Thymus (tissue), 11 donors: Measurements from ENCODE around the gene EPHA4. TPM values are rescaled to one million over a fixed set of nuclear protein-coding genes. Genes with fewer than 3 reads are reported as not detected.

Experiments
- DNase-seq, 9 donors: peaks; one replicate each; pipeline ENCODE4 v3.0.0-alpha.2; 2013; ENCODE audit warnings: low spot score in 9 of 9, low read depth in 6 of 9, missing footprints in 1 of 9
- H3K27ac ChIP-seq, 2 donors: one replicate each; pipeline ENCODE4 v1.5.1; 2013; ENCODE audit warnings: control low read depth in 1 of 2, low read depth in 1 of 2, low read length in 1 of 2, mild to moderate bottlenecking in 1 of 2, moderate library complexity in 1 of 2
- H3K27me3 ChIP-seq, 2 donors: one replicate each; pipeline ENCODE4 v1.5.1; 2013; ENCODE audit warnings: low read length in 1 of 2; ENCODE audit not compliant: control insufficient read depth in 2 of 2, insufficient read depth in 1 of 2
- H3K36me3 ChIP-seq, 2 donors: one replicate each; pipeline ENCODE4 v1.5.1; 2013; ENCODE audit warnings: low read length in 1 of 2, mild to moderate bottlenecking in 1 of 2, moderate library complexity in 1 of 2; ENCODE audit not compliant: control insufficient read depth in 2 of 2, insufficient read depth in 2 of 2
- H3K4me1 ChIP-seq, 2 donors: one replicate each; pipeline ENCODE4 v1.5.1; 2013; ENCODE audit warnings: low read length in 2 of 2; ENCODE audit not compliant: control insufficient read depth in 2 of 2, insufficient read depth in 2 of 2
- H3K4me3 ChIP-seq, 2 donors: one replicate each; pipeline ENCODE4 v1.5.1; 2013; ENCODE audit warnings: low read length in 2 of 2, control low read depth in 1 of 2, mild to moderate bottlenecking in 1 of 2
- H3K9me3 ChIP-seq, 2 donors: one replicate each; pipeline ENCODE4 v1.5.1; 2013; ENCODE audit warnings: low read length in 1 of 2, mild to moderate bottlenecking in 1 of 2; ENCODE audit not compliant: control insufficient read depth in 2 of 2, insufficient read depth in 1 of 2
- WGBS: extraction: QIAGEN DNeasy Blood & Tissue Kit; methylation state at CpG from one replicate; pipeline ENCODE4 v1.1.7; 2013; 5-methylcytosine and 5-hydroxymethylcytosine counted together
- polyA plus RNA-seq: library from polyadenylated mRNA; stranded (reverse); fragments of 200-250 nt; gene quantifications from one replicate; pipeline ENCODE4 v1.2.3, GENCODE V29; 2013
- total RNA-seq: library from RNA; stranded (reverse); fragments of 120-200 nt; gene quantifications from one replicate; pipeline ENCODE4 v1.2.4, GENCODE V29; 2013
- donor health status: healthy.

EPHA4 gene
- total and polyA plus RNA-seq, 2 donors: 7.8 to 9.0 TPM

DNA sequence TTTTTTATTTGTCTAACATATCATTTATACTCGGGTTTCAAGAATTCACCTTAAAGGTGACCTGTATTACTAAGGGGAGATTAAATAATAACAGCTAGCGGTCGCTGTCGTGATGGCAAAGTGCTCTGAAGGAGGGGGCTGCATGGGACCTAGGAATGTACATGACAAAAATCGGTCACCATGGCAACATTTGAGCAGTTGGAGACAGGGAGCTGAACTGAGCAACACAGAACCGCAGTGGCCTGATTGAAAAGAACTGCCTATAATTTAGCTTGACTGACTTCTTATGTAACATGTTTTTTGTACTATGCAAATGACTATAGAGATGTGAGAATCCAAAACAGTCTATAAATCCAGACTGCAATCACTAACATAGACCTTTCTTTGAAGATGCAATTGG, 34.3 kb upstream of the EPHA4 start:
- Histone ChIP-seq H3K27me3 (no peaks in the 10 kb centered on the region), H3K36me3 (no peaks in the 10 kb centered on the region), H3K4me1 (no peaks in the 10 kb centered on the region), H3K4me3 (no peak overlapping the region), H3K9me3 (no peaks in the 10 kb centered on the region), H3K27ac (no peak overlapping the region)
- no peak for DNase-seq
- WGBS: 91% methylated on average over 6 of the region's 6 CpGs

DNA sequence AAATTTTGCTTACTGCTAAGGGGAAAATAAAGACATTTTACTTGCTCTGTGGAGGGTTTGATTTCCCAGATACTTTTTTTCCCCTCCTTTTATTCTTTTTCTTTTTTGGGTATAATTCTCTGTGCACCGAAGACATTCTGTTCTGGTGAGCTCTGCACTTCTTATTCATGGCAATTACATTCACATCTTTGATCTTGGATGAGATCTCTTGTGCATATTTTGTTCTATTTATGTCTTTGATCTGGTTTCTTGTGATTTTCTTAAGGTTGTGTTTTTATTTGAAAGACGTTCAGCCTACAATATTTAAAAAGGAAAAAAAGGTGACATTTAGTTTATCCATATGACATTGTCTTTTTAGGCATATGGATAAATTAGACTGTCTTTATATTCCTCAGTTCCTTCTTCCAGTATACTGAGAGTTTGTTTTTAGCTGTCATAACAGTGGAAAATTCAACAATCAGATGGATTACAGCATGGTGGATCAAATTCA, 33.7 kb upstream of the EPHA4 start:
- Histone ChIP-seq H3K9me3 (no peaks in the 10 kb centered on the region), H3K4me3 (no peak overlapping the region), H3K27ac (no peak overlapping the region), H3K27me3 (no peaks in the 10 kb centered on the region), H3K4me1 (no peaks in the 10 kb centered on the region), H3K36me3 (no peaks in the 10 kb centered on the region)
- DNase-seq: no peak
- WGBS: 71% methylated on average over 2 of the region's 2 CpGs

DNA sequence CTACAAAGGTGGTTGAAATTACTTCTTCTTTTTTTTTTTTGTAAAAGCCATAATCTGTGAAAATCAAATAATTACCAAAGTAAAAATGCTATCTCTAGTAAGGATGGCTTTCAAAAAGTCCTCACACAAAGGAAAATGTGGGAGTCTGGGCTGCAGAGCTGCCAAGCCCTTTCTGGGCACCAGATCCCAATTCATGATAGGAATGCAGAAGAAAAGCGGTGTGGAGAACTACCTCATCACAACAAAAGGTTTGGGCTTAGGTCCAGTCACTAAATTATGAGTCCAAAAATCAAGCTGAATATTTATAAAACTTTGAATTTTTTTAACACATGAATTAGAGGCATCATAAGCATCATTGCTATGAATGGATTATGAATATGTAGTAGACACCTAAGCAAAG, 30.8 kb upstream of the EPHA4 start:
- Histone ChIP-seq H3K27me3 (no peaks in the 10 kb centered on the region), H3K27ac (no peak overlapping the region)
- 93% methylated on average over 1 of the region's 1 CpG for WGBS

DNA sequence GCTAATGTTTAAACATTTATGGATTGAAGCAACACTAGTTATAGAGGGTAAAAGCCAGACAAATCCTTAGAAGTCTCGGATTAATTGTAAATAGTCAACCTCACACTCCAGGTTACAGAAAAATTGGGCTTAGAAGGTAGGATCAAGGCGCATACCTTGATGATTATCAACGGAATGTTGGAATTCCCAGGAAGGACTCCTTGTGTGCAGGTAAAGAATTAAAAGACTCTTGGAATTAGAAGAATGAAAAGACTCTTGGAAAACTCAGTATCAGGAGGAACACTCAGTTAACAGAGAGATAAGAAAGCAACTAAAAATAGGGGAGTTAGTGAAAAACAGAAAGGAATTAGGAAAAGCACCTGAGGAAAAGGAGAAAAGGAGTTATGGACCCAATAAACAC, 29.3 kb upstream of the EPHA4 start:
- no peak for DNase-seq
- no peaks in the 10 kb centered on the region for H3K36me3 ChIP-seq
- 95% methylated on average over 3 of the region's 3 CpGs for WGBS
- no peak overlapping the region for H3K4me3 ChIP-seq
- no peaks in the 10 kb centered on the region for H3K9me3 ChIP-seq
- no peaks in the 10 kb centered on the region for H3K4me1 ChIP-seq
- no peaks in the 10 kb centered on the region for H3K27me3 ChIP-seq
- H3K27ac ChIP-seq: no peak overlapping the region

More for the DNA sequence above, 30.8 kb upstream of the EPHA4 start:
- DNase-seq: no peak
- H3K4me3 ChIP-seq: no peak overlapping the region
- H3K36me3 ChIP-seq: no peaks in the 10 kb centered on the region
- H3K9me3 ChIP-seq: no peaks in the 10 kb centered on the region
- no peaks in the 10 kb centered on the region for H3K4me1 ChIP-seq

DNA sequence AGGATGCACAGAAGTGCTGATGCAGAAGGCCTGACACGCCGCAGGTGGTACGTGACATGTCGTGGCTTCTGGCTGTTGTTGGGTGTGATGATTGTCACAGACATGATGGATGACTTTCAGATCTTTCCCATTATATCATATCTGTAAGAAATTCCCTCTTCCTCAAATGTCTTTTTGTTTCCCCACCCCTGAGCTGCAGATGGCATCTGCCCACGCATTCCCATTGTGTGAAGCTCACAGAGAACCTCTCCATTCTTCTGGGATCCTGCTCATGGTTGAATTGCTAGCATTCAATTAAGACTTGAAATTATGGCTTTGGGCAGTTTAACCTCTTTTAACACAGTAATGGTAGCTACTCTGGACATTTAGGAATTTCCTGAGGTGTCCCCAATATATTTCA, 28.3 kb upstream of the EPHA4 start:
- 96% methylated on average over 5 of the region's 5 CpGs for WGBS
- H3K4me1 ChIP-seq: no peaks in the 10 kb centered on the region

DNA sequence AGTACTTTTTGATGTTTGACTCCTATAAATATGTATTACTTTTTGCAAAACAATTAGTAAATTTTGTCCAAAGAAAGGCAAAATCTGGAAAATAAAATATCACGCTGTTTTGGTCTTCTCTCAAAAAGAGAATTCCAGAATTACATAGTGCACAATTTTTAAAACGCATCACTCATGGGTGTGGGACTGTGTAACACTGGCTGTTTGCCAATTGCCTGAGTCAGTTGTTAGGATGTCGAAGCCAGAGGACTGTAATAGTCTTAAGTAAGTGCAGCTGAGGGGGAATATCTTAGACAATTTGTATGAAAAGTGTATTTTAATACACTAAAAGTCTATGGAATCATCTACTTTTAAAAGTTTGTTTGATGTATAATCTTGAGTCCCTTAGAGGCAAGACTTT, 24.1 kb upstream of the EPHA4 start:
- DNase-seq: no peak
- Histone ChIP-seq H3K4me3 (no peak overlapping the region), H3K36me3 (no peaks in the 10 kb centered on the region), H3K9me3 (no peaks in the 10 kb centered on the region), H3K27ac (no peak overlapping the region), H3K4me1 (no peaks in the 10 kb centered on the region), H3K27me3 (no peaks in the 10 kb centered on the region)
- WGBS: 92% methylated on average over 3 of the region's 3 CpGs

More for the DNA sequence above, 28.3 kb upstream of the EPHA4 start:
- Histone ChIP-seq H3K9me3 (no peaks in the 10 kb centered on the region), H3K27ac (no peak overlapping the region), H3K27me3 (no peaks in the 10 kb centered on the region), H3K4me3 (no peak overlapping the region), H3K36me3 (no peaks in the 10 kb centered on the region)
- no peak for DNase-seq

DNA sequence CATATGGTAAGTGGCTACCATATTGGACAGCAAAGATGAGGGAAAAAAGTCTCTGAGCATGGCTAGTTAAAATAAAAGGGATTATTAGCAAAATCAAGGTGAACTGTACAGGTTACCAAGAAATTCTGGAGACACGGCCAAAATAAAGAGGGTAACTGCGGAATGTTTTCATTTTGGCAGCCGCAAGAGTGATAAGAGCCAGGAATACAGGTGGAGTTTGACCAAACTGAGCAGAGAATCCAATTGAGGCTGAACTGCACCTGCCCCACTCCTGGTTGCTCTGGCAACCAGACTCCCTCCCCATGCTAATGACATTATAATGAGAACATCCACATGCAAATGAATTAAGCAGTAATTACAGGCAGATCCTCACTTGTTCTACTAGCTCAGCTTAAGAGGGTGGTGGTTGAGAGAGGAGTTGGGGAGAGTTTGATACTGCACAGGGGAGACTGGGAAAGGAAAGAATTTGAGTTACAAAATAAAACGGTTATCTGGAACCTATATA, 18.8 kb upstream of the EPHA4 start:
- H3K4me1 ChIP-seq: no peaks in the 10 kb centered on the region
- H3K27me3 ChIP-seq: no peaks in the 10 kb centered on the region
- H3K9me3 ChIP-seq: no peaks in the 10 kb centered on the region
- no peak overlapping the region for H3K4me3 ChIP-seq
- no peaks in the 10 kb centered on the region for H3K36me3 ChIP-seq
- no peak for DNase-seq
- WGBS: 93% methylated on average over 4 of the region's 4 CpGs
- no peak overlapping the region for H3K27ac ChIP-seq

DNA sequence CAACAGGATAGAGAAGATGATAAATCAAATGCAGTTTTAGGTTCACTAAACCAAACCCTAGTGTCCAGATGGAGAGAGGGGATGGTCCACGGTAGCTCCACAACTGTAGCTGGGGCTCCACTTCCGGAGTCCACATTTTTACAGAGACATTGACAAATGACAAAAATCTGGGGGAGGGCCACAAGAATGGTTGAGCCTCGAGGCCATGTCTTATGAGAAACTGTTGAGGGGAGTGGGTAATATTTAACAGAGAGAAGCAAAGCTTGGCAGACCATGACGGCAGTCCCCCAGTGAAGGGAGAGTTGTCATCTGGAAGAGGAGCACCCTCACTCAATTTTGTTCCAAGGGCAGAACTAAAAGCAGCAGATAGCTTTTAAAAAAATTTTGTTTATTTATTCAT, 17.6 kb upstream of the EPHA4 start:
- Histone ChIP-seq H3K9me3 (no peaks in the 10 kb centered on the region), H3K4me1 (no peaks in the 10 kb centered on the region), H3K4me3 (no peak overlapping the region), H3K27me3 (no peaks in the 10 kb centered on the region), H3K27ac (no peak overlapping the region), H3K36me3 (no peaks in the 10 kb centered on the region)
- 86% methylated on average over 4 of the region's 4 CpGs for WGBS
- no peak for DNase-seq

DNA sequence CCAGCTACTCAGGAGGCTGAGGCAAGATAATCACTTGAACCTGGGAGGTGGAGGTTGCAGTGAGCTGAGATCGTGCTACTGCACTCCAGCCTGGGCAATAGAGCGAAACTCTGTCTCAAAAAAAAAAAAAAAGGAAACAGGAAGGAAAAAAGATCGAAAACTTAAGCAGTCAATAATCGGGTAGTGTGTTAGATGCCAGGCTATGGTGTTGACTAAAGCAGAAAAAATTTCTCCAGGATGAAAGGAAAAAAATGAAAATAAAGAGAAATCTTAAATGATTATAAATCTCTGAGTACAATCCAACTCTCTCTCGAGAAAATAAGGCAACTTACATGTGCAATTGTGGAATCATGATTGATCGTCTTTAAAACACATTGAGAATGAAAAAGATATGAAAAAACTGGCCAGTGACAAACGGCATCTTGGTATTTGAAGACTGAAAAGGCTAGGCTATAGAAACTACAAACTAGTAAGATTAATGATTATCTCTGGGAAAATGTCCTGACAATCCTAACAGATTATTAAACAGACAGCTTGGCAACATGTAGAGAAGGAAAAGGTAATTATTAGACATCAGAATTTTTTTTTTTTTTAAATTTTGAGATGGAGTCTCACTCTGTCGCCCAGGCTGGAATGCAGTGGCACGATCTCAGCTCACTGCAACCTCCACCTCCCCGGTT, 16.3 kb upstream of the EPHA4 start:
- 94% methylated on average over 10 of the region's 10 CpGs for WGBS

More for the DNA sequence above, 16.3 kb upstream of the EPHA4 start:
- no peaks in the 10 kb centered on the region for H3K36me3 ChIP-seq
- H3K9me3 ChIP-seq: no peaks in the 10 kb centered on the region
- no peak overlapping the region for H3K27ac ChIP-seq
- H3K4me1 ChIP-seq: no peaks in the 10 kb centered on the region
- no peaks in the 10 kb centered on the region for H3K27me3 ChIP-seq
- no peak overlapping the region for H3K4me3 ChIP-seq
- no peak for DNase-seq
